ENCODE results near the gene PTPN5. TPM values are rescaled to one million over a fixed set of nuclear protein-coding genes. Genes with fewer than 3 reads are reported as not detected.

Gene PTPN5
- total RNA-seq, 4 donors from 2014 or later: 0.27 to 0.64 TPM; not detected in 2

DNA sequence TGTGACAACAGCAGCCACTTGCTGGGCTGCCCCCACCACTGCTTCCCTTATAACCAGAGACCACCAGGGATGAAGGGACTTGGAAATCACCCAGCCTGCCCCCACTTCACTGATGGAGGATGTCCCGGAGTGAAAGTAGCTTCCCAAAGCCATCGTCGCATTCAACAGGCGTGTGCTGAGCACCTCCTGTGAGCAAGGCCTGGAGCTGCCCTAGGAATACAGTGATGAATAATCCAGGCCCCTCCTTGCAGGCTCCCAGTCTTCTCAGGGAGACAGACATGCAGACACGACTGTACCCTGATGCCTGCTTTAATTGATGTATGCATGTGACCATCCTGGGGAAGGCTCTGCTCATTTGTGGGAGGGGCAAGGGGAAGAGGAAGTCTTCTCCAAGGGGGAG is 22.6 kb downstream of the PTPN5 start:
- H3K4me1 ChIP-seq: peaks cover 0 to 5% (median 0%) of the 10 kb centered on the region in 4 donors
- H3K4me3 ChIP-seq: no peak overlapping the region
- no peaks in the 10 kb centered on the region for H3K9me3 ChIP-seq
- DNase-seq: no peak
- TF ChIP-seq POLR2AphosphoS5 (IDR thresholded peaks at IDR 0.05) (no peak), EP300 (IDR thresholded peaks at IDR 0.05; ENCODE audit: low read depth) (no peak), POLR2A (IDR thresholded peaks at IDR 0.05) (no peak)
- TF ChIP-seq, protein P1, sequence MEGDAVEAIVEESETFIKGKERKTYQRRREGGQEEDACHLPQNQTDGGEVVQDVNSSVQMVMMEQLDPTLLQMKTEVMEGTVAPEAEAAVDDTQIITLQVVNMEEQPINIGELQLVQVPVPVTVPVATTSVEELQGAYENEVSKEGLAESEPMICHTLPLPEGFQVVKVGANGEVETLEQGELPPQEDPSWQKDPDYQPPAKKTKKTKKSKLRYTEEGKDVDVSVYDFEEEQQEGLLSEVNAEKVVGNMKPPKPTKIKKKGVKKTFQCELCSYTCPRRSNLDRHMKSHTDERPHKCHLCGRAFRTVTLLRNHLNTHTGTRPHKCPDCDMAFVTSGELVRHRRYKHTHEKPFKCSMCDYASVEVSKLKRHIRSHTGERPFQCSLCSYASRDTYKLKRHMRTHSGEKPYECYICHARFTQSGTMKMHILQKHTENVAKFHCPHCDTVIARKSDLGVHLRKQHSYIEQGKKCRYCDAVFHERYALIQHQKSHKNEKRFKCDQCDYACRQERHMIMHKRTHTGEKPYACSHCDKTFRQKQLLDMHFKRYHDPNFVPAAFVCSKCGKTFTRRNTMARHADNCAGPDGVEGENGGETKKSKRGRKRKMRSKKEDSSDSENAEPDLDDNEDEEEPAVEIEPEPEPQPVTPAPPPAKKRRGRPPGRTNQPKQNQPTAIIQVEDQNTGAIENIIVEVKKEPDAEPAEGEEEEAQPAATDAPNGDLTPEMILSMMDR (IDR thresholded peaks at IDR 0.05): no peak
- H3K36me3 ChIP-seq: no peaks in the 10 kb centered on the region
- 85% methylated on average over 5 of the region's 5 CpGs; no CpG with 5 or more reads in 1 of the 2 donors for WGBS, 2 donors (ENCODE audit: low coverage in 1 of 2)
- H3K27me3 ChIP-seq: no peaks in the 10 kb centered on the region
- no peak overlapping the region for H3K27ac ChIP-seq
- intact Hi-C loops (cut with DNase I; ENCODE audit: low total_unique reads) (no loop called here), in situ Hi-C loops (cut with MboI; ENCODE audit: low pct_ligation_motif_present in 1 of 4, low pct_unique_long_range_greater_than_20kb in 1 of 4, low sequenced_read_pairs in 3 of 4) (no loop called here)

DNA sequence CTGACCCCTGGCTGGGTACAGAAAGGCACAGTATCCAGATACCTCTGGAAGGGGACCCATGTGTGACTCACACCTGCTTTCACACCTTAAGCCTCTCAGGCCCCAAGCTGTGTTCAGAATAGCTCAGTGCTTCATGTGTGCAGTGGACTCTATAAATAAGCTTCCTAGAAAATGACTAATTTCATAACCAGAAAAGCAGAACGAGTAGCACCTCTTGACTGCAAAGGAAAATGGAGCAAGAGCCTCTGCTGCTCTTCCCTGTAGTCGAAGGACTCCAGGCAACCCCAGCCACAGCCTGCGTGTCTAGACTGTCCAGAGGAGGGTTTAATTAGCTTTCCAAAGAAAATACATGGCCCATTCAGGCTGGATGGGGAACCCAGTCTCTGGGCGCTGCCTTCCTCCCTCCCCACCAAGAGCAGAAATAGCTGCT is 23.1 kb downstream of the PTPN5 start:
- Histone ChIP-seq H3K9me3 (no peaks in the 10 kb centered on the region), H3K27ac (no peak overlapping the region), H3K4me1 (peaks cover 0 to 8% (median 0%) of the 10 kb centered on the region in 4 donors), H3K36me3 (no peaks in the 10 kb centered on the region), H3K4me3 (no peak overlapping the region), H3K27me3 (no peaks in the 10 kb centered on the region)
- intact Hi-C loops (cut with DNase I; ENCODE audit: low total_unique reads): no loop called here
- WGBS, 2 donors (ENCODE audit: low coverage in 1 of 2): 54 to 72% methylated on average over 3 to 4 of the region's 4 CpGs
- TF ChIP-seq EP300 (IDR thresholded peaks at IDR 0.05; ENCODE audit: low read depth) (no peak), POLR2AphosphoS5 (IDR thresholded peaks at IDR 0.05) (no peak), POLR2A (IDR thresholded peaks at IDR 0.05) (no peak)
- TF ChIP-seq, protein P1 (IDR thresholded peaks at IDR 0.05): no peak
- no peak for DNase-seq
- in situ Hi-C loops (cut with MboI; ENCODE audit: low pct_ligation_motif_present in 1 of 4, low pct_unique_long_range_greater_than_20kb in 1 of 4, low sequenced_read_pairs in 3 of 4): no loop called here

DNA sequence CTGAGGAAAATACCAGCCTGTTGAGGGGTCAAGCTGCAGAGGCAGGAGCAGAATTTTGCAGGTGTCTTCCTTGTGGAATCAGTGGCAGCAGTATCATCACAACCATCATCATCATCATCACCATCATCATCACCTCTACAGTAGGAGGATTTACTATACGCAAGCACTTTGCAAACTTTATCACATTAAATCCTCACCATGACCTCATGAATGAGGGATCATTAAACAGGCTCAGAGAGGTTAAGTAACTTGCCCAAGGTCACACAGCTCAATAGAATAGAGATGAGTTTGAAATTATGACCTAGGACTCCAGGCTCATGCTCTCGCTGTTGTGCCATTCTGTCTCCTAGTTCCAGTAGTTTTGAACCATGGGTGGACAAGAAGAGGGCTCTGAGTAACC is 25.6 kb downstream of the PTPN5 start:
- WGBS, 2 donors (ENCODE audit: low coverage in 1 of 2): 92% methylated on average over 2 of the region's 2 CpGs; no CpG with 5 or more reads in 1 of the 2 donors
- in situ Hi-C loops (cut with MboI; ENCODE audit: low pct_ligation_motif_present in 1 of 4, low pct_unique_long_range_greater_than_20kb in 1 of 4, low sequenced_read_pairs in 3 of 4): no loop called here

DNA sequence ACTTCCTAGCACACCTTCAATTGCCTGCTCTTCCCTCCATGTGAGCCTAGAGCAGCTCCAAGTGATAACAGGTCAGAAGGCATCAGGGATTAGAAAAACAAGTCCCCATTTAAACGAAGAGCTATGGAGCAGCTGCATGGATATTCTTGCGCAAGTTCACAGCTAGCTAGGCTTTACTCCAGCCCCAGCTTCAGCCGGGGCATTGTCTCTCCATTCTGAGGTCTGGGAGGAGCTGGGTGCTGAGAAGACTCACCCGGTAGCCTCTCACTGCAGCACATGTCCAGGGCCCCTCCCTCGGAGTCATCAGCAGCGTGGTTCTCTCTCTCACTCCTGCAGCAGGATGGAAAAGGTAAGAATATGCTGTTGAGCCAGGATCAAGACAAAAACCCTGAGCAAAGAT is 26.0 kb downstream of the PTPN5 start:
- intact Hi-C loops (cut with DNase I; ENCODE audit: low total_unique reads) (no loop called here), in situ Hi-C loops (cut with MboI; ENCODE audit: low pct_ligation_motif_present in 1 of 4, low pct_unique_long_range_greater_than_20kb in 1 of 4, low sequenced_read_pairs in 3 of 4) (no loop called here)
- no peak overlapping the region for H3K27ac ChIP-seq
- DNase-seq: no peak
- TF ChIP-seq POLR2AphosphoS5 (IDR thresholded peaks at IDR 0.05) (no peak), EP300 (IDR thresholded peaks at IDR 0.05; ENCODE audit: low read depth) (no peak), POLR2A (IDR thresholded peaks at IDR 0.05) (no peak)
- TF ChIP-seq, protein P1 (IDR thresholded peaks at IDR 0.05): no peak
- no peaks in the 10 kb centered on the region for H3K9me3 ChIP-seq
- peaks cover 0 to 8% (median 0%) of the 10 kb centered on the region in 4 donors for H3K4me1 ChIP-seq
- H3K36me3 ChIP-seq: no peaks in the 10 kb centered on the region
- no peaks in the 10 kb centered on the region for H3K27me3 ChIP-seq
- WGBS, 2 donors (ENCODE audit: low coverage in 1 of 2): 65% methylated on average over 6 of the region's 6 CpGs; no CpG with 5 or more reads in 1 of the 2 donors
- no peak overlapping the region for H3K4me3 ChIP-seq

More for the DNA sequence above, 25.6 kb downstream of the PTPN5 start:
- no peaks in the 10 kb centered on the region for H3K9me3 ChIP-seq
- H3K27me3 ChIP-seq: no peaks in the 10 kb centered on the region
- H3K4me1 ChIP-seq: peaks cover 0 to 8% (median 0%) of the 10 kb centered on the region in 4 donors
- H3K36me3 ChIP-seq: no peaks in the 10 kb centered on the region
- intact Hi-C loops (cut with DNase I; ENCODE audit: low total_unique reads): no loop called here
- no peak overlapping the region for H3K4me3 ChIP-seq
- TF ChIP-seq EP300 (IDR thresholded peaks at IDR 0.05; ENCODE audit: low read depth) (no peak), POLR2AphosphoS5 (IDR thresholded peaks at IDR 0.05) (no peak), POLR2A (IDR thresholded peaks at IDR 0.05) (no peak)
- TF ChIP-seq, protein P1 (IDR thresholded peaks at IDR 0.05): no peak
- H3K27ac ChIP-seq: no peak overlapping the region
- DNase-seq: no peak

Measured in transverse colon (tissue), 4 donors.